ENCODE data around the gene GLRB. TPM values are rescaled to one million over a fixed set of nuclear protein-coding genes. Genes with fewer than 3 reads are reported as not detected.

The GLRB gene
- total RNA-seq, 1 donor from 2014 or later: not detected

Other genes with a start within 250 kb of the GLRB start
- gene PDGFC, start 104.4 kb upstream of the GLRB start, total RNA-seq: not detected in 2 replicates
- gene GRIA2, start 144.6 kb downstream of the GLRB start, total RNA-seq: not detected in 2 replicates